HG02870 (cell line): Measurements from ENCODE around the gene KRT6C.
"Not testable (repeated sequence)": the region's sequence is repeated elsewhere in the genome, so short reads cannot be mapped to it uniquely, and the experiment has no call there.

Source experiments
- ATAC-seq: cut with Tn5 transposase; IDR thresholded peaks from one replicate; pipeline ENCODE4 v1.9.1; 2021; ENCODE audit warnings: mild to moderate bottlenecking, moderate library complexity; ENCODE audit not compliant: unreplicated experiment

The KRT6C gene

DNA sequence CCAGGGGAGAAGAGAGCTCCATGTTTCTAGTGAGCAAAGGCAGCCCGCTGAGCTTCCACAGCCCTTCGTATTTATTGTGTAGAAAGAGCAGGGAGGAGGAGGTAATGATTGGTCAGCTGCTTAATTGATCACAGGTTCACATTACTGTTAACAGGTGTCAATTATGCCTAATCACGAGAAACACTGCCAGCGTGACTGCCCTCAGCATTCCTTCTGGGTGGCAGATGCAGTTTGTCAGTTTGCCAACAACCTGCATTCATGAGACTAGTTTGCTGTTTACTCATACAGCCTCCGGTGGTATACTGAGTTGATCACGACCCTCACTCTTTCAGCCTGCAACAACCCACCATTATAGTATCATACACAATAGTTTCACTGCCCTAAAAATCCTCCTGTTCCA lies 27.0 kb upstream of the KRT6C start:
- ATAC-seq = not testable (repeated sequence)

DNA sequence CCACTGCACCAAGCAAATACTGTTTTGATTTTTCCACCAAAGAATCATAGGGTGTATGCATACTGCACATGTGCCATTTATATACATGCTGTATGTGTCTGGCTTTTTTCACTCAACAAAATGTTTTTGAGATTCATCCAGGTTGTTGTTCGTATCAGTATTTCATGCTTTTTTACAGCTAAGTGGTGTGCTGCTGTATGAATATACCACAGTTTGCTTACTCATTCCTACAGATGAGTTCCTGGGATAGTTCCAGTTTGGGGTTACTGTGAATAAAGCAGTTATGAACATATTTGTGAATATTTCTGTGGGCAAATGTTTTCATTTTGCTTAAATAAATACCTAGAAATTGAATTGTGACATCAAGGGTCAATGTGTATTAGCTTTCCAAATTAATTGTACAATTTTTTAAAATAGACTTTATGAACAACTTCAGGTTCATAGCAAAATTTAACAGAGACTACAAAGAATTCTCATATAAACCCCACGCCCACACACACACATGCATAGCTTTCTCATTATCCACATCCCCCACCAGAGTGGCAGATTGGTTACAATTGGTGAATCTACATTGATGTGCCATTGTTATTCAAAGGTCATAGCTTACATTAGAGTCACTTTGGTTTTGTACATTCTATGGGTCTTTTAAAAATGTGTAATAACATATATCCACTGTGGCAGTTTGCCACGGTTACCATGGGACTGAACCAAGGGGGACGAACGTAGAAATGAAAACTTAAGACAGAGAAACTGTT lies 26.4 kb upstream of the KRT6C start:
- no peak for ATAC-seq

- ATAC-seq = no peak
These were observed 25.3 kb upstream of the KRT6C start for GRCh38 chr12:52498946-52499345.

- no peak for ATAC-seq
These were observed 24.4 kb upstream of the KRT6C start for GRCh38 chr12:52497975-52498374.

- no peak for ATAC-seq
These were observed 23.0 kb upstream of the KRT6C start for GRCh38 chr12:52496590-52497071.

DNA sequence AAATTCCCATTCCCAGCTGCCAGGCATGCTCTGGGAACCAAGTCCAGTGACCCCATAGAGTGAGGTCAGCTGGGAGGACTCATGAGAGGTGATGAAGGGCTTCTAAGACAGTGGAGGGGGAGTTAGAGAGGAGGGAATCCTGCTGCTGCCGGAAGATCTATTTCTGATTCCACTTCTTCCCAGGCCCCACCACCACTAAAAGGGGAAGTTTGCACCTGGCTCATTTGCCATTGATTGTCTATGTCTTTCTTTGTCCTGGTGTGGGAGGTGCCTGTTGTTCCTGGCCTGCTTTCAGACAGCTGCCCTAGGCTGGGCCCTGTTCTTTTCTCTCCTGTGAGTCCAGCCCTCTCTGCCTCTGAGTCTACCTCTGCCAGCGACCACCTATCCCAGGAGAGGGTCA lies 22.4 kb upstream of the KRT6C start:
- ATAC-seq = no peak

DNA sequence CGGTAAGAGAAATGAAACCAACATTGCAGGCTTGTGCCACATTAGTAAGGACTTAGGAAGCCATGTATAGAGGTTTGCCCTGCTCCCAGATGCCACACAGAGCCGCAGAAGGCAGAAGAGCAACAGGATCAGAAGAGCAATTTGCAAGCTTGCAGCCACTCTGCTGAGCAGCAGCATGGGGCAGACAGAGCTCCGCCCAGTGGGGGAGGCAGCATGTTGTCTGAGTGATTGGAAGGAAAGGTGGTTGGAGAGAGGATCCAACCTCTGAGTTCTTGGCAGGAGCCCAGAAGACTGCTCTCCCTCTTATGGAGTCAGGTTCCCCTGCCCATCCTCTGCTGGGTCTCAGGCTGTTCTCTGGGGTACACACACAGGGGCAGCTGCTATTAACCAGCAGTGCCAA lies 21.8 kb upstream of the KRT6C start:
- ATAC-seq = no peak

GRCh38 chr12:52494518-52494917 lies 20.9 kb upstream of the KRT6C start:
- no peak for ATAC-seq

- ATAC-seq = no peak
These were observed 20.5 kb upstream of the KRT6C start for GRCh38 chr12:52494100-52494499.

DNA sequence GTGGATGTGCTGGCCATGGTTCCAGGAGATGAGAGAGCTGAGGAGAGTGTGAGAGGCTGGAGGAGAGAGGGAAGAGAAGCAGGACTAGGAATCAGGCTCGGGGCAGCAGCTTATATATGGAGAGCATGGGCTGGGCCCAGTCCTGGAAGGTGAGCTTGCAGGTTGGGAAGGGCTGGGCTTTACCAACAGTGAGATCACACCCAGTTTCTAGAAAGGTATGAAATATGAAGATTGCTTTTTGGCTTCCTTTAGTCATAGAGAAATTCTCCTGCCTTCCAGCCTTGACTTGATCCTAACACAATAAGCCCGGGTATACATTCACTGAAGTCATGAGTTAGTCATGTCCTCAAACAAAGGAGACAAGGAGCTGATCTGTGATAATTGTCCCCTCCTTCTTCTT lies 19.6 kb upstream of the KRT6C start, which contains the start of gene KRT6A:
Gene KRT6A (minus strand): TSS at position 86 of the 400 bp plus-strand sequence. CDS start 69 bp downstream, at position 17.
- ATAC-seq = no peak

DNA sequence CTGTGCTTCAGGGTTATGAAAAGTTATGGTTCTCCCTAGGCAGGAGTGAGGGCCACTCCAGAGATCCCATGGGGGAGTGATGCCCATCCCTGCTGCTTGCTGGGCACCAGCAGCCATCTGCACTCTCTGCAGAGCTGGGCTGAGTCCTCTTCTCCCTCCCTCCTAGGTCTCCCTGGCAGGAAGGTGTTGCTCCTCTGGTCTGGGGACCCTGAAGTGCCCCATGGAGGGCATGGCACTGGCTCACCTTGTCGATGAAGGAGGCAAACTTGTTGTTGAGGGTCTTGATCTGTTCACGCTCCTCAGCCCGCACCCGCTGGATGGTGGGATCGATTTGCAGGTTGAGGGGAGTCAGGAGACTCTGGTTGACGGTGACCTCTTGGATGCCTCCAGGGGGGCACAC lies 18.8 kb upstream of the KRT6C start:
- ATAC-seq = not testable (repeated sequence)

- not testable (repeated sequence) for ATAC-seq
These were observed 17.9 kb upstream of the KRT6C start for GRCh38 chr12:52491495-52491894.

DNA sequence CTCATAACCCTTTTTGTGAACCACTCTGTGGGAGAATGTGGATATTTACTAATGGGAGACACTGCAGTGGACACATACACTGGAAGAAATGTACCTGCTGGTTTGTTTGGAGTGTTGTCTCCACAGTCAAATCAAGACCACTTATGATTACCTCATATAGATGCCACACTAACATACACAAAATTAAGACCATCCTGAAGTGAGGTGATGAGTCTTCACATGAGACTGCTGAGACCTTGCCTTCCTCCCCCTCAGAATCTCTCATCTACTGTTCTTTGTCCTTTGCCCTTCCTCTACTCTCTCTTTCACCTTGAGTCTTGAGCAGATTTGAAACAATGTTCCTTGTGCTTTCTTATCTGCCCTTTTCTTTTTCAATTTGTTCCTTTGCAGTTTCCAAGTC lies 15.1 kb upstream of the KRT6C start:
- ATAC-seq = no peak

- ATAC-seq = not testable (repeated sequence)
These were observed 14.3 kb upstream of the KRT6C start for GRCh38 chr12:52487744-52488443.

DNA sequence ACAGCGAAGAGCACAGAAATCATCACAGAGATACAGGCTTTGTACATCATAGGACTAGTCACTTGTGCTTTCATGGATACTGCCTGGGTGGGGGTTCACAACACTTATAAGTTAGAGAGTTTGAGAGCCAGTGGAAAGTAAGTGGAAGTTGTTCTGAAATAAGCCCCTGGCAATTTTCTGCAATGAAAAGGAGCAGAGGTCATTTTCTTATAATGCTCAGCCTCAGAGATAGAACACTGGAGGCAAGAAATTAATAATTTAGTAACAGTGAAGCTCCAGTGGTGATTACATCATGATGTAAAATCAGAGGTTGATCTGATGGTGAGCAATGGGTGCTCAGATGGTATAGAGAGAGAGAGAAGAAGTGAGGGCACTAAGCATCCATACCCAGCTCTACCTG lies 13.6 kb upstream of the KRT6C start:
- no peak for ATAC-seq

DNA sequence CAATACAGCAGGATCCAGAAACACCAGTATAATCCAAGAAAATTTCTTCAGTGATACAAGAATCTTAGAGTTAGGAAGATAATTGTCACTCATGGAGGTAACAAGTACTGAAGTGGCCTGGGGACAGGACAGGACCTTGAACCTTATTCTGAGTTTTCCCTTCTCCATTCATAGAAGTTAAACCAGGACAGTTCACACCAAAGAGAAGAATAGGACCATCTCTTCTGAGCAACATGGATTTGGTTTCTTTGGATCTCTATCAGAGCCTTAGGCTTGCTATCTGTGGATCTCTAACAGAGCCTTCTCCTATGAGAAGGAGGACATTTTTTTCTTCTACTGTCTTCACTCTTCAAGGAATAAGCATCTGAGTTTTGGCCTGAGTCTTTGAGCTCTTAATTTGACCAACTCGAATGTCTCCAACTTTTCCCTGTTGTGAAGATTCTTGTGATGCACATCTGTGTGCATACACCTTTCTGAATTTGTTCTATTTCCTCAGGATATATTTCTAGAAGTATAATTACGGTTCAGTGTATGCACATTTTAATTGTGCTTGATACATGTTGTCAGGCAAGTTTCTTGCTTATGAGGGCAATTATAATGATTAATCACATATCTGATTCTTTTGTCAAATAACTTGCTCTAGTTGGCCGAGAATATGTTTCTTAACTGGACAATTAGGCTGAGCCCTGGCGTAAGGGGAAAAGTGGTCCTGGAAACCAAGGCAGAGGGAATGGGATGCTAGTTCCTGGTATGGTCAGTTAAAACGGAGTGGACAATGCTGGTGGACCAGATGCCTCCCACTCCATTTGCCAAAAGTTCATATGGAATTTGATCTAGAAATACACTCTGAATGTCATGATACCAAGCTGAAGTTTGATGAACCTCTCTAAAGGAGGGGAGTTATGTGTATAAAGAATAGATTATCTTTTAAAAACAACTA lies 12.8 kb upstream of the KRT6C start:
- no peak for ATAC-seq

- ATAC-seq = no peak
These were observed 6.5 kb upstream of the KRT6C start for GRCh38 chr12:52480073-52480472.

DNA sequence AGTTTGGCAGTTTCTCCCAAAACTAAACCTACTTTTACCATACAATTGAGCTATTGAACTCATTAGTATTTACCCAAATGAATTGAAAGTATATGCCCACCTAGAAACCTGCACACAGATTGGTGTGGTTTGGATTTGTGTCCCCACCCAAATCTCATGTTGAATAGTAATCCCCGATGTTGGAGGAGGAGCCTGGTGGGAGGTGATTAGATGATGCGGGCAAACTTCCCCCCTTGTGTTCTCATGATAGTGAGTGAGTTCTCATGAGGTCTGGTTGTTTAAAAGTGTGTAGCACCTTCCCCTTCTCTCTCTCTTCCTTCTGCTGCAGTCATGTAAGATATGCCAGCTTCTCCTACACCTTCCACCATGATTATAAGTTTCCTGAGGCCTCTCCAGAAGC lies 4.0 kb upstream of the KRT6C start:
- ATAC-seq = no peak

DNA sequence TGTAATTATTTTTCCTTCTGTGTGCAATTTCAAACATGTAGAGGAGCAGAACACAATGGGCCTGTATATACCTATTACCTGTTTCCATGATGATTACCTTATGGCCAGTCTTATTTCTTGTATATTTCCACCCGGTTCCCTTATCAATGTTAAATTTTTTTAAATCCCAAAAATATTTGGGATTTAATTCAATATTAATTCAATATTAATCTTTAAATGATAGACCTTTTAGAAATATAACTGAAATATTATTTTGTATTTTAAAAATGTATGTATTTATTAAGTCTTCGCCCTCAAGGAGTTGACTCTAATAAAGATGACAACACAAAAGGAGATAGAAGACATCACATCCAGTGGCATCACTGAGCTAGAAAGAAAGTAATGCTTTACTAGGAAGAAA lies 607 bp upstream of the KRT6C start:
- ATAC-seq = no peak

- no peak for ATAC-seq
These were observed 3.8 kb downstream of the KRT6C start for GRCh38 chr12:52469853-52470252.

GRCh38 chr12:52464897-52465296 lies 8.7 kb downstream of the KRT6C start:
- no peak for ATAC-seq
